GM12872 (cell line): ENCODE data around the gene ISLR2.

ENCODE experiments used
- TF ChIP-seq, protein P1 (sequence below): IDR thresholded peaks from 3 replicates; pipeline ENCODE4 v1.5.1; 2011; ENCODE audit warnings: low read depth, mild to moderate bottlenecking, low read length, moderate library complexity; ENCODE audit not compliant: insufficient read depth

The ISLR2 gene

DNA sequence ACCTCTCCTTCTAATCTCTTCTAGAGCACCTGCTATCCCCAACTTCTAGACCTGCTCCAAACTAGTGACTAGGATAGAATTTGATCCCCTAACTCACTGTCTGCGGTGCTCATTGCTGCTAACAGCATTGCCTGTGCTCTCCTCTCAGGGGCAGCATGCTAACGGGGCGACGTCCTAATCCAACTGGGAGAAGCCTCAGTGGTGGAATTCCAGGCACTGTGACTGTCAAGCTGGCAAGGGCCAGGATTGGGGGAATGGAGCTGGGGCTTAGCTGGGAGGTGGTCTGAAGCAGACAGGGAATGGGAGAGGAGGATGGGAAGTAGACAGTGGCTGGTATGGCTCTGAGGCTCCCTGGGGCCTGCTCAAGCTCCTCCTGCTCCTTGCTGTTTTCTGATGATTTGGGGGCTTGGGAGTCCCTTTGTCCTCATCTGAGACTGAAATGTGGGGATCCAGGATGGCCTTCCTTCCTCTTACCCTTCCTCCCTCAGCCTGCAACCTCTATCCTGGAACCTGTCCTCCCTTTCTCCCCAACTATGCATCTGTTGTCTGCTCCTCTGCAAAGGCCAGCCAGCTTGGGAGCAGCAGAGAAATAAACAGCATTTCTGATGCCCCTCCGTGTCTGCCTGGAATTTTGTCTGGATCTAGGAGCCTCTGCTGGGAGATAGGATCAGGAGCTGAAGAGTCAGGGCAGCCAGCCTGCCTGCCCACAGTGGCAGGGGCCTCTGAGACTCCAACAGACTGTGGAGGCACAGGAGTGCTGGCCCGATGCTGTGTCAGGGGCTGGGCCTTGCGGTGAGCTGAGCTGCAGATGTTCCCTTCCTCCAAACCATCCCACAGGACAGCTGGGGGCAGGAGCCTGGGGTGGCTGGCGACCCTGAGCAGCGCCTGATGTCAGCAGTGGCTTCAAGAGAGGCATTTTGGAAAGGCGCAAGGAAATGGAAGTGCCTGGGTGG is 46.2 kb downstream of the ISLR2 start:
- TF ChIP-seq, protein P1, sequence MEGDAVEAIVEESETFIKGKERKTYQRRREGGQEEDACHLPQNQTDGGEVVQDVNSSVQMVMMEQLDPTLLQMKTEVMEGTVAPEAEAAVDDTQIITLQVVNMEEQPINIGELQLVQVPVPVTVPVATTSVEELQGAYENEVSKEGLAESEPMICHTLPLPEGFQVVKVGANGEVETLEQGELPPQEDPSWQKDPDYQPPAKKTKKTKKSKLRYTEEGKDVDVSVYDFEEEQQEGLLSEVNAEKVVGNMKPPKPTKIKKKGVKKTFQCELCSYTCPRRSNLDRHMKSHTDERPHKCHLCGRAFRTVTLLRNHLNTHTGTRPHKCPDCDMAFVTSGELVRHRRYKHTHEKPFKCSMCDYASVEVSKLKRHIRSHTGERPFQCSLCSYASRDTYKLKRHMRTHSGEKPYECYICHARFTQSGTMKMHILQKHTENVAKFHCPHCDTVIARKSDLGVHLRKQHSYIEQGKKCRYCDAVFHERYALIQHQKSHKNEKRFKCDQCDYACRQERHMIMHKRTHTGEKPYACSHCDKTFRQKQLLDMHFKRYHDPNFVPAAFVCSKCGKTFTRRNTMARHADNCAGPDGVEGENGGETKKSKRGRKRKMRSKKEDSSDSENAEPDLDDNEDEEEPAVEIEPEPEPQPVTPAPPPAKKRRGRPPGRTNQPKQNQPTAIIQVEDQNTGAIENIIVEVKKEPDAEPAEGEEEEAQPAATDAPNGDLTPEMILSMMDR, result no peak

DNA sequence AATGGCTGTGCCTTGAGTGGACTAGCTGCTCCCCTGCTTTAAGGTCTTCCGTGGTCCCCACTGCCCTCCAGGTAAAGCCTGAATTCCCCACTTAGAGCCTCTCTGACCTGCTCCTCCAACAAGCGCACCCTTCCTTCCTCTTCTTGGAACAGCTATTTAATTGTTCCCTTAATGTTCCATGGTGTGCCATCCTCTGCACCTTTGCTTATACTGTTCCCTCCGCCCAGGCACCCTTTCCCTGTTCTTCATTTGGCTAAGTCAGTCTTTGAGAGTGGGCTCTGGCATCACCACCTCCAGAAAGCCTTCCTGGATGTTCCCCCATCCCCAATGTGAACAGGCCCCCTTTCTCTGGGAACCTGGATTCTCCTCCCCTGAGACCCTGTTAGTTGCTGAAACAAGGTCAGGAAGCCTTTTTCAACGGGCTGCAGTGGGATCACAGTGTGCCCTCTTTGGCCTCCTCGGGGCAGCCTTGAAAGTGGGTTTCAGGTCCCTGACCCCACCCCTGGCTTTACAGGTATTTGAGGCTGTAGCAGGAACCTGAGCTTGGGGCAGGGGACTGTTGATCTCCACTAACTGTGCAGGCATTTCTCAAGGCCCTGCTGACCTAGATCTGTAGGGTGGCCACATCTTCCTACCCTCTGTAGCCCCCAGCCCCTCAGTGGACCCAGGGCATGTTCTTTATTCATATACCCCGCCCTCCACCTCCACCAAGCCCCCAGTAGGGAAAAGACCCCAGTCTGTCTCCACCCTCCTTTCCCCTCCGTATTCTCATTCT is 48.1 kb downstream of the ISLR2 start:
- TF ChIP-seq, protein P1, result no peak

DNA sequence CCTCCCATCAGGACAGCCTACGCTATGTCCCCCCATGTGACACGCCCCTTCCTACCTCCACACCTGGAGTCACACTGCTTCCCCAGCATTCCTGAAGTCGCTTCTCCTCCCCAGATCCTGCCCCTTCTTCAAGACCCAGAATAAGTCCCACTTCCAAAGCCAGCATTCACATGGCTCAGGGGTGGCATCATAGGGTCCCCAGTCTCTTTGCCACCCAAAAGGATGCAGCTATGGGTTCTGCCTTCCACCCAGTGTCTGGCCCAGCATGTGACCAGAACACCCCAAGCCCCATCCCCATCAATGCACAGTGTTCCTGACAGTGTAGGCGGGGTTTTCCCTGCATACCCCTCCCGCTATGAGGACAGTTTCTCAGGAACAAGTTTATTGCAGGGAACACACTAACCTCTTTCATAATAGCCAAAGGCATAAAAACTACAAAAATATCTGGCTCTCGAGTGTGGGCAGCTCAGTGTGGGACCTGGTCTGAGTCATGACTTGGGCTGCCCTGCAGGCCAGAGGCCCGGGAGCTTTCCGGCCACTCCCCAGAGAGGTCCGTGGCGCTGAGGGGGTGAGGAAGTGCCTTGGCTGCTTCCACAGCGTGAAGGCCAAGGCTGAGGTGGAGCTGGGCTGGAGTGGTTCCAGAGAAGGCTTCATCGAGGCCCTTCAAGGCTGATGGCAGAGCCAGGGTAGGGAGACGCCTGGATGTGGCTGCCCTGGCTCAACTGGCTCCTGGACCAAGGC is 48.9 kb downstream of the ISLR2 start:
- TF ChIP-seq, protein P1, result no peak

GRCh38 chr15:74179983-74180880 is 49.8 kb downstream of the ISLR2 start:
- TF ChIP-seq, protein P1, result no peak

GRCh38 chr15:74180881-74181602 is 50.7 kb downstream of the ISLR2 start:
- TF ChIP-seq, protein P1, result no peak

GRCh38 chr15:74182131-74182530 is 51.7 kb downstream of the ISLR2 start:
- TF ChIP-seq, protein P1, result no peak
